Measurements from ENCODE around the gene RBM38. TPM values are rescaled to one million over a fixed set of nuclear protein-coding genes. Genes with fewer than 3 reads are reported as not detected.

Gene RBM38
- total and polyA plus RNA-seq, 4 donors: 12.7 to 25.0 (median 18.2) TPM

DNA sequence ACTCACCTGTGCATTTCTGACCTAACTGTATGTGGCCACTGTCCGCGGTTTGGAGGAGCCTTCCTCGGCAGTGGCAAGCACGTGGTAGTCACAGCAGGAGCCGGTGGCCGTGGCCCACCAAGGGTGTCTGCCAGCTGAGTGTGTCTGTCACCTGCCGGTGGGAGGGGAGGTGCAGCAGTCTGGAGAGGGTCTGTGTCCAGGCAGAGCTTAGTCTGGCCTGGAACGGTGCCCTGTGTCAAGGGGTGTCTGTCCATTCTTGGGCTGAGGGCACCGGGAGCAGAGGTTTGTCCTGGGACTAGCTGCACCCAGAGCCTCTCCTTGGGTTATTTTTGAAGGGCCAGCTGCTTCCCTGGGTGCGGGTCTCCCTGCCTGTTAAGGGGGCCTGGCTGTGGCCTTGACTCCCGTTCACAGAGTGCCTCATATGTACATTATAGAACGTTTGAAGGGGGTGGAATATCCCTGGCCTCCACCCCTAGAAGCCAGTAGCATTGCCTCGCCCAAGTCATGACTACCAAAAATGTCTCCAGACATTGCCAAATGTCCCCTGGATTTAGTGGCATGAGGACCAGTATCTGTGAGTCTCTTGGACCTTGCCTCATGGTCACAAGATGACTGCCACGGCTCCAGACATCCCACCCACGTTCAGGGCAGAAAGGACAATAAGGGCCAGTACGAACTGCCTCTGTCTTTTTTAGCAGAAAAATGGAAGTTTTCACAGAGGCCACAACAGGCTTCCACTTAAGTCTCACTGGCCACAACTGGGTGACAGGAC is 5.2 kb downstream of the RBM38 start:
- WGBS (ENCODE audit: insufficient coverage): 70% methylated on average over 13 of the region's 16 CpGs
- Histone ChIP-seq H3K27ac (ENCODE audit: low read depth, low read length) (peak overlapping the region; percentile 47), H3K9me3 (ENCODE audit: control insufficient read depth, insufficient read depth, low read length) (no peaks in the 10 kb centered on the region), H3K4me3 (ENCODE audit: low read depth, low read length) (no peak overlapping the region), H3K36me3 (ENCODE audit: control insufficient read depth, insufficient read depth, low read length) (peaks cover 86% of the 10 kb centered on the region), H3K27me3 (ENCODE audit: control insufficient read depth, insufficient read depth, low read length) (no peaks in the 10 kb centered on the region), H3K4me1 (ENCODE audit: control insufficient read depth, insufficient read depth, low read length) (peaks cover 90% of the 10 kb centered on the region)
- no peak for DNase-seq (ENCODE audit: low read depth in 4 of 6, low spot score in 6 of 6)

GRCh38 chr20:57396984-57397692 is 5.9 kb downstream of the RBM38 start:
- Histone ChIP-seq H3K36me3 (ENCODE audit: control insufficient read depth, insufficient read depth, low read length) (peaks cover 93% of the 10 kb centered on the region), H3K4me3 (ENCODE audit: low read depth, low read length) (no peak overlapping the region), H3K9me3 (ENCODE audit: control insufficient read depth, insufficient read depth, low read length) (no peaks in the 10 kb centered on the region), H3K27ac (ENCODE audit: low read depth, low read length) (no peak overlapping the region), H3K27me3 (ENCODE audit: control insufficient read depth, insufficient read depth, low read length) (no peaks in the 10 kb centered on the region), H3K4me1 (ENCODE audit: control insufficient read depth, insufficient read depth, low read length) (peaks cover 87% of the 10 kb centered on the region)
- no peak for DNase-seq (ENCODE audit: low read depth in 4 of 6, low spot score in 6 of 6)
- WGBS (ENCODE audit: insufficient coverage): 57% methylated on average over 12 of the region's 16 CpGs

- no peak overlapping the region for H3K27ac ChIP-seq (ENCODE audit: low read depth, low read length)
- no peak overlapping the region for H3K4me3 ChIP-seq (ENCODE audit: low read depth, low read length)
- DNase-seq (ENCODE audit: low read depth in 4 of 6, low spot score in 6 of 6): no peak
- 80% methylated on average over 12 of the region's 13 CpGs for WGBS (ENCODE audit: insufficient coverage)
- H3K27me3 ChIP-seq (ENCODE audit: control insufficient read depth, insufficient read depth, low read length): no peaks in the 10 kb centered on the region
- peaks cover 82% of the 10 kb centered on the region for H3K4me1 ChIP-seq (ENCODE audit: control insufficient read depth, insufficient read depth, low read length)
- no peaks in the 10 kb centered on the region for H3K9me3 ChIP-seq (ENCODE audit: control insufficient read depth, insufficient read depth, low read length)
- peaks cover 94% of the 10 kb centered on the region for H3K36me3 ChIP-seq (ENCODE audit: control insufficient read depth, insufficient read depth, low read length)
Measured at GRCh38 chr20:57397693-57398108, 6.5 kb downstream of the RBM38 start.

GRCh38 chr20:57398231-57398821 is 7.1 kb downstream of the RBM38 start:
- Histone ChIP-seq H3K9me3 (ENCODE audit: control insufficient read depth, insufficient read depth, low read length) (no peaks in the 10 kb centered on the region), H3K36me3 (ENCODE audit: control insufficient read depth, insufficient read depth, low read length) (peaks cover 94% of the 10 kb centered on the region), H3K27me3 (ENCODE audit: control insufficient read depth, insufficient read depth, low read length) (no peaks in the 10 kb centered on the region), H3K4me1 (ENCODE audit: control insufficient read depth, insufficient read depth, low read length) (peaks cover 75% of the 10 kb centered on the region), H3K4me3 (ENCODE audit: low read depth, low read length) (no peak overlapping the region), H3K27ac (ENCODE audit: low read depth, low read length) (no peak overlapping the region)
- 77% methylated on average over 25 of the region's 27 CpGs for WGBS (ENCODE audit: insufficient coverage)
- no peak for DNase-seq (ENCODE audit: low read depth in 4 of 6, low spot score in 6 of 6)

DNA sequence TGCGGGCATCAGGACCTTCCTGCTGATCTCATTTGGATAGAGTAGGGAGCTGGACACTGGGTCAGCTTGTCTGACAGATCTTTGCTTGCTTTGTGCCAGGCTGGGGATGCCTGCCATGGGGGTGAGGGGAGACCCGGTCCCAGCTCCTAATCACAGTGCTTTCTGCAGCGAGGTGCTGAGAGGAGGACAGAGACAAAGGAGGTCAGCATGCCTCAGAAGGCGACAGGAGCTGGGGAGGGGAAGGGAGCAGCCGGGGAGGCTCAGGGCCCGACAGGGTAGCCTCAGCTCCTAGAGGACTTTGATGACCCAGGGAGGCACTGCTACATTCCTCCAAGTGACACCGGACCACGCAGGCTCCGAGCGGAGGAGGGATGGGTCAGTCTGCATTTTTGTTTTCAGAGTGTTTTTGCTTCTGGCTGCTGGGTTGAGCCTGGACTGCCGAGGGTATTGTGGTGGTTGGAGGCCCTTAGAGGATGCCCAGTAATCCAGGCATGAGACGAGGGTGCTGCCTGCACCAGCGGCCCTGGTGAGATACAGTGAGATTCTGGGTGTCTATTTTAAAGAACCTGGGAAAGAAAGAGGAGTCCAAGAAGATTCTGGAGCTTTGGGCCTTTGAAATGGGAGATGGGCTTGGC is 7.8 kb downstream of the RBM38 start:
- H3K36me3 ChIP-seq (ENCODE audit: control insufficient read depth, insufficient read depth, low read length): peaks cover 95% of the 10 kb centered on the region

GRCh38 chr20:57399587-57400155 is 8.5 kb downstream of the RBM38 start:
- DNase-seq (ENCODE audit: low read depth in 4 of 6, low spot score in 6 of 6): no peak
- no peaks in the 10 kb centered on the region for H3K27me3 ChIP-seq (ENCODE audit: control insufficient read depth, insufficient read depth, low read length)
- H3K4me3 ChIP-seq (ENCODE audit: low read depth, low read length): no peak overlapping the region
- 67% methylated on average over 19 of the region's 21 CpGs for WGBS (ENCODE audit: insufficient coverage)
- H3K27ac ChIP-seq (ENCODE audit: low read depth, low read length): no peak overlapping the region
- no peaks in the 10 kb centered on the region for H3K9me3 ChIP-seq (ENCODE audit: control insufficient read depth, insufficient read depth, low read length)
- H3K36me3 ChIP-seq (ENCODE audit: control insufficient read depth, insufficient read depth, low read length): peaks cover 95% of the 10 kb centered on the region
- H3K4me1 ChIP-seq (ENCODE audit: control insufficient read depth, insufficient read depth, low read length): peaks cover 62% of the 10 kb centered on the region

More for the DNA sequence above, 7.8 kb downstream of the RBM38 start:
- no peak for DNase-seq (ENCODE audit: low read depth in 4 of 6, low spot score in 6 of 6)
- 58% methylated on average over 13 of the region's 13 CpGs for WGBS (ENCODE audit: insufficient coverage)
- Histone ChIP-seq H3K9me3 (ENCODE audit: control insufficient read depth, insufficient read depth, low read length) (no peaks in the 10 kb centered on the region), H3K27ac (ENCODE audit: low read depth, low read length) (no peak overlapping the region), H3K27me3 (ENCODE audit: control insufficient read depth, insufficient read depth, low read length) (no peaks in the 10 kb centered on the region), H3K4me3 (ENCODE audit: low read depth, low read length) (no peak overlapping the region), H3K4me1 (ENCODE audit: control insufficient read depth, insufficient read depth, low read length) (peaks cover 68% of the 10 kb centered on the region)

GRCh38 chr20:57400231-57400701 is 9.1 kb downstream of the RBM38 start:
- H3K27me3 ChIP-seq (ENCODE audit: control insufficient read depth, insufficient read depth, low read length): no peaks in the 10 kb centered on the region
- H3K4me1 ChIP-seq (ENCODE audit: control insufficient read depth, insufficient read depth, low read length): peaks cover 56% of the 10 kb centered on the region
- H3K9me3 ChIP-seq (ENCODE audit: control insufficient read depth, insufficient read depth, low read length): no peaks in the 10 kb centered on the region
- WGBS (ENCODE audit: insufficient coverage): 83% methylated on average over 11 of the region's 11 CpGs
- no peak overlapping the region for H3K27ac ChIP-seq (ENCODE audit: low read depth, low read length)
- no peak overlapping the region for H3K4me3 ChIP-seq (ENCODE audit: low read depth, low read length)
- DNase-seq (ENCODE audit: low read depth in 4 of 6, low spot score in 6 of 6): no peak
- peaks cover 98% of the 10 kb centered on the region for H3K36me3 ChIP-seq (ENCODE audit: control insufficient read depth, insufficient read depth, low read length)

GRCh38 chr20:57400821-57401564 is 9.8 kb downstream of the RBM38 start:
- peaks cover 100% of the 10 kb centered on the region for H3K36me3 ChIP-seq (ENCODE audit: control insufficient read depth, insufficient read depth, low read length)
- H3K4me3 ChIP-seq (ENCODE audit: low read depth, low read length): no peak overlapping the region
- H3K9me3 ChIP-seq (ENCODE audit: control insufficient read depth, insufficient read depth, low read length): no peaks in the 10 kb centered on the region
- no peaks in the 10 kb centered on the region for H3K27me3 ChIP-seq (ENCODE audit: control insufficient read depth, insufficient read depth, low read length)
- WGBS (ENCODE audit: insufficient coverage): 94% methylated on average over 21 of the region's 21 CpGs
- peaks cover 49% of the 10 kb centered on the region for H3K4me1 ChIP-seq (ENCODE audit: control insufficient read depth, insufficient read depth, low read length)
- DNase-seq (ENCODE audit: low read depth in 4 of 6, low spot score in 6 of 6): no peak
- no peak overlapping the region for H3K27ac ChIP-seq (ENCODE audit: low read depth, low read length)

DNA sequence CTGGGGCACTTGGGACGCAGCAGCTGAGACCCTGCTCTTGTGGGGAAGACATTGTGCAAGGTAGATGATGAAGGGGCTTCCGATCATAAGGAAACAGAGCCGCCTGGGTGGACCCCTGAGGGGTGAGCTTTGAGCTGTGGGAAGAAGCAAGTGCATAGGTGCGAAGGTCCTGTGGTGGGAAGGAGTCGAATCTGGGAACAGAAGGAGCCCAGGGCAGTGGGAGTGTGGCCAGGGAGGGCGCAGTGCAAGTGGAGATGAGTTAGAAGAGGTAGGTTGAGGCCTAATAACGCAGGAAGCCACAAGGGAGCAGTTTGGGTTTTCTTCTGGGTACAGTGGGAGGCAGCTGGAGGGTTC is 10.3 kb downstream of the RBM38 start:
- Histone ChIP-seq H3K36me3 (ENCODE audit: control insufficient read depth, insufficient read depth, low read length) (peaks cover 100% of the 10 kb centered on the region), H3K27me3 (ENCODE audit: control insufficient read depth, insufficient read depth, low read length) (no peaks in the 10 kb centered on the region), H3K9me3 (ENCODE audit: control insufficient read depth, insufficient read depth, low read length) (no peaks in the 10 kb centered on the region), H3K4me3 (ENCODE audit: low read depth, low read length) (no peak overlapping the region), H3K4me1 (ENCODE audit: control insufficient read depth, insufficient read depth, low read length) (peaks cover 43% of the 10 kb centered on the region), H3K27ac (ENCODE audit: low read depth, low read length) (no peak overlapping the region)
- WGBS (ENCODE audit: insufficient coverage): 96% methylated on average over 7 of the region's 7 CpGs
- no peak for DNase-seq (ENCODE audit: low read depth in 4 of 6, low spot score in 6 of 6)

Data from spinal cord (tissue), 10 donors.